DMS53 treated with DMSO at 0.1 percent for 48 hours (cell line): ENCODE results near the gene HDAC7.
A peak's percentile ranks its signal among the peaks of the same experiment; 100 is the strongest.

Experiments used
- DNase-seq: peaks from one replicate; lab custom pipeline; 2025; ENCODE audit not compliant: unreplicated experiment; lab: John Stamatoyannopoulos, UW

HDAC7 gene

DNA sequence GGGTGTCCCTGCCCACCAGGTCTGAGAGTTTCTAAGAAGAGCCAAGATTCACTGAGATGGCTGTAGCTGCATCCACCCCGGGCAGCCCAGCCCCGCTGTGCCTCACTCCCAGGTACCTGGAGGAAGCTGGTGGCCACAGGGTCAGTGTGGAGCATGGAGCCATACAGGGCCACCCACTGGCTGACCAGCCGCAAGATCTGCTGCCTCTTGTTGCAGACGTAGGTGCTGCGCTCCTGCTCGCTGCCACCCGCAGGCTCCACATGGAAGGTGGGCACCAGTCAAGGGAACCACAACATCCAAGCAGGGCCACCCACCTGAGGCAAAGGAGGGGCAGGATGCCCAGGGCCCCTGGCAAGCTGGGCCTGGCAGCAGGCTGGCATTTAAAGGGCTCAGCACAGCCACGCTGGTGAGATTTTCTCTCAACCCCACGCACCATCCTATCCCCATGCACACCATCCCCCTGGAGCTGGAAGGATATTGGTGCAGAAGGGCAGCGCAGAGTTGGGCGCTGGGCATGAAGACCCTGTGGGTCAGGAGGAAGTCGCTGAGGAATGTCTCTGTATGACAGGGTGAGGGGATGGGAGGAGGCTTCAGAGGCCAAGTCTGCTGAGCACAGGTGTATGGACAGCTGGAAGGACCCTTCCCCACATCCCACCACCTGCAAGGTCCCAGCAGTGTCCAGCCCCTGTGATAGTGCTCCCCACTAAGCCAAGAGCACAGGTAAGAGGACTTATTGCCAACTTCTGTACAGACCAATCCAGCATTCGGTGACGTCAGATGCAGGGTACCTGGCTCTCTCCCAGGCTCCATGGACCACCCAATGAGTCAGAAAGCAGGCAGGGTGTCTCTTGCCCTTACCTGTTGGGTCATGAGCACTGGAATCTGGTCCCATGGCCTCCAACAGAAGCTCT is 71.9 kb downstream of the HDAC7 start:
- DNase-seq: no peak

DNA sequence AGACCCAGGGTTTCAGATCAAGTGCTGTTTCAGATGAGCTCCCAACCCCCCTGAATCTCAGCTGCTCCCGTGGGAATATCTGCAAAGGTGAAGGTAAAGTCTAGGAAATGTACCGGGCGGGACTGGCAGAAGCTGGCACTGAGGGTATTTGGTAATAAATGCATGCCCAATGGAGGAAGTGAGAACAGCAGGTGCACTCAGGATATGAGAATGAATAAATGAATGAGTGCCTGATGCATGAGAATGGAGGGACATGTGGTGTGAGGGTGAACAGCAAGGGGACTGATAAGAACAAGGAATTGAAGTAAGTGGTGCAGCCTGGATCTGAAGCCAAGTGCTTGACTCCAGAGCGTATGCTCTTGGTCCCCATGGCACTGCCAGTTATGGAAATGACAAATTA is 72.6 kb downstream of the HDAC7 start:
- DNase-seq: no peak

- no peak for DNase-seq
Measured at GRCh38 chr12:47746523-47746922, 73.2 kb downstream of the HDAC7 start.

- no peak for DNase-seq
Measured at GRCh38 chr12:47746073-47746472, 73.6 kb downstream of the HDAC7 start.

DNA sequence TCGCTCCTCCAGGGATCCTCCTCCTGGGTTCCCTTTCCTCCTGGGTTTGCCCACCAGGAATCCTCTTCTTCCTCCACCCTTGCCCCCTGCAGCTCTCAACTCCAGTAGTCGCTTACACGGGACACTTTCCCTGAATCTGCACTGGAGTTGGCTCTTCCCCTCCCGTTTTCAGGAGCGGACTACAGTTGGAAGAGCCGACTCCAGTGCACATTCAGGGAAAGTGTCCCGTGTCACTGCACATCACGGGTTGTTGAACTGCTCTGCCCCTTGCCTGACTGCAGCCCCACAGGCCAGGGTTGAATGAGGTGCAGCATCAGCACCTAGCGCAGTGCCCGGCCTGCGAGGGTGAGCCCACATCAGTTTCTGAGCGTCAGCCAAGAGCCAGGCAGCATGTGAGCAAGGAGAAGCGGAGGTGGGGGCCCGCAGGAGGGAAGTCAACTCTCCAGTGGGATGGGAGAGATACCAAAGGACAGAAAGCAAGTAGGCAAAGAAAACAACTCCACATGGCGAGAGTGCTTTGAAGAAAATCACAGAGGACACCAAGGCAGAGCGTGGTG is 74.1 kb downstream of the HDAC7 start:
- no peak for DNase-seq

DNA sequence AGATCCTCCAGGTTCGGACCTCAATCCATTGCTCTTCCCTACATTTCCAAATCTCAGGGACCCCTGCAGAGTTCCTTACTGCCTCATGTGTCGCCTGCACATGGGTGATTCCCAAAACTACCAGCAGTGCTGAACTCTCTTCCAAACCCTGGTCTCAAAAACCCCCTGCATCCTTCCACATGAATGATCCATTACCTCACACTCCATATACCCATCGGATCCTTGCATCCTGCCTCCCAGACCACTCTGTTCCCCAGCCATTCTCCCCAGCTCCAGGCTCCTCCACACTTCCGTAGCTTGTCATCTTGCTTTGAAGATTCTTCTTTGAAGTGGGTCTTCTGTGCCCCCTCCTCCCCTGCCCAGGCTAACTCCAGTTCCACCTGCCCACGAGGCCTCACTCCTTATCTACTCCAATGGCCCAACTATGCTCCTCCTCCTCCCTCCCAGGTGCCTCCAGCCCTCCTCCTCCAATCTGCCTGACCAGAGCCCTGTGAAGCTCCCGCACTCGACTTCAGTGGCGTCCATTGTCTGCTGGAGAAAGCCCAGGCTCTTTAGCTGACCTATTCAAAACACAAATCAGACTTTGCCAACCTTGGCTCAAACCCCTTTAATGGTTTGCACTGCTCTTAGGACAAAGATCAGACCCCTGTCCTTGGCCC is 74.8 kb downstream of the HDAC7 start:
- DNase-seq: no peak

DNA sequence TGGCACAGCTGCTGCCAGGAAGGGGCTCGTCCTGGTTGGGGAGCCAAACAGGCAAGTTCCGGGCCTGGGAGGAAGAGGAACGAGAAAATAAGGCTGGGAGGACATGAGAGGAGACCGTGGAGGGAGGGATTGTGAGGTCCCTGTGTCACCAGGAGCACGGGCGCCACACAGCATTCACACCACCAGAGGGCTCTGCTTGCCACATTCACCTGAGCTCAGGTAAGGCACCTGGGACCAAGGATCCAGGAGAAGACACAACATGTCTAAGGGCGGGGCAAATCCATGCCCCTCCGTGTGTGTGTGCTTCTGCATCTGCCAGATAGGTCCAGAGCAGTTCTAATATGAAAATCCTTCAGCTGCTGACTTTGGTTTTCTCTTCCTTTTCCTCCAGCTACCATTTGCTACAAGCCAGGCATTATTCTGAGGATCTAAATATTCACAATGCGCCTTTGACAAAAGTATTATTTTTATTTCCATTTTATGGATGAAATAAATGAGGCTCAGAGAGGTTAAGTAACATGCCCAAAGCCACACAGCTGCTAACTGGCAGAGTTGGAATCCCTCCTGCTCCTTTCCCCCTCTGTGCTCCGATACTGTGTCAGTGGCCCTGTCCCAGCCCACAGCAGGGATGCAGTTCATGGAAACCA is 75.6 kb downstream of the HDAC7 start:
- peak; percentile 96 for DNase-seq

- DNase-seq: no peak
Measured at GRCh38 chr12:47743311-47743860, 76.3 kb downstream of the HDAC7 start.

DNA sequence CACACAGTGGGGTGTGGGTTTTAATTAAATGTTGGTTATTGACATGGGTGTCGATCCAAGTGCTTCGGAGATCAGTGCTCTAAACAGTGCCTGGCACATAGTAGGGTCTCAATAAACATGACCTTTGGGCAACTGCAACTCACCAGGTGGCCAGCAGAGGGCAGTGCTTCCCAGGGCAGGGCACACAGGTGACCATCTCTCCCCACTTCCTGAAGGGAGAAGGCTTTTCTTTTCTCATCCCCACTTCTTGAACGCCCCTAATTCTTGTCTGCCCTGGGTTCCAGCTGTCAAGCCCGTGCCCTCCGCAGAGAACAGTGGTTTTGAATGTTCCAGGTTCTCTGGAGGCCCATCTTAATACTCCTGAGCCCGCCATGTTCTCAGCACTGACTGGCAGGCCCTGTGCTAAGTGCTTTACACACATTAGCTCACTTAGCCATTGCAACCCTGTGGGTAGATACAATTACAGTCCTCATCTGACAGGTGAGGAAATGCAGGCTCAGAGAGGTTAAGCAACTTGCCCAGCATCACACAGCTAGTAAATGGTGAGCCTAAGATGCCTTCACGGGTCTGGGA is 77.4 kb downstream of the HDAC7 start:
- DNase-seq: peak; percentile 64

GRCh38 chr12:47741340-47741703 is 78.4 kb downstream of the HDAC7 start:
- DNase-seq: peak; percentile 98

GRCh38 chr12:47740606-47741339 is 78.9 kb downstream of the HDAC7 start:
- peak; percentile 86 for DNase-seq

- no peak for DNase-seq
Measured at GRCh38 chr12:47739979-47740378, 79.7 kb downstream of the HDAC7 start.

DNA sequence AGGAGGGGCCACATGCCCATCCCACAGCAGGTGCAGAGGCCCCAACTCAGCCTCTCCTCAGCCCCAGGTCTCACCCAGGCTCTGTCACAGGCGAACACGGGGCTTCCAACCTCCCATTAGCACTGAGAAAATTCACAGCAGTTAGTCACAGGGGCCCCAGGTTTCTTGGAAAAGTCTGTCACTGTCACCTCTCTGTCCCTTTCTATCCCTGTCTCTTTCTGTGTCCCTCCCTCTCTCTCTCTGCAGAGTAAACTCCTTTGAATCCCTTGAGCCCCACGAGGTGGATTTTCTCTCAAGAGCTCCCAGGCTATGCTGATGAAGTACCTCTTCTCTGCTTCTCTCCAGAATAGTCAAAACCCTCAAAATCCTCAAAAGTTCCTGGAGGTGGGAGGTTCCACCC is 80.4 kb downstream of the HDAC7 start:
- no peak for DNase-seq

DNA sequence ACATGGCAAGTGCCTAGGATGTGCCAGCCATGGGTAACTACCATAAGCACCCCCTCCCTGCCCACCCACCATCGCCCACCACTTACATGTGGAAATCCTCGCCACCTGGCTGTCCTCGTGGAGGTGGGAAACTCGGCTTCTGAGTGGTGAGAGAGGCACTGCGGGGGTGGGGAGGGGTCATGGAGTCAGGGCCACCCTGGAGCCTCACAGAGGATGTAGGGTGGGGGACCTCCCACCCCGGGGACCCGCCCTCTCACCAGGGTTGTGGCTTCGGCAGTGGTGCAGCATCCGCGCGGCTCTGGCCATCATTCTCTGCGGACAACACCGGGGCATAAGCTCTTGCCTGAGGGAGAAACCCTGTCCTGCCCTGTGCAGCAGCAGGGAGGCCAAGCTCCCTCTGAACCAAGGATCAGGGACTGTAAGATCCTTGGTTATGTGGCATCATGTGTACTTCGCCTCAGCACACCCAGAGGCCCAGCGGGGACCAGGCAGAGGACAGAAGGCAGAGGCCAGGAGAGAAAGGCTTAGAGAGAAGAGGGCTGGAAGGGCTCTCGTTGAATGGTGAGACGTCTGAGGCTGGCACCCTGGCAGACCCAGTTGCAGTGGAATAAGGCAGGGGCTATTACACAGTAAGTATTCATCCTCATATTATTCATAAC is 81.6 kb downstream of the HDAC7 start:
- no peak for DNase-seq

DNA sequence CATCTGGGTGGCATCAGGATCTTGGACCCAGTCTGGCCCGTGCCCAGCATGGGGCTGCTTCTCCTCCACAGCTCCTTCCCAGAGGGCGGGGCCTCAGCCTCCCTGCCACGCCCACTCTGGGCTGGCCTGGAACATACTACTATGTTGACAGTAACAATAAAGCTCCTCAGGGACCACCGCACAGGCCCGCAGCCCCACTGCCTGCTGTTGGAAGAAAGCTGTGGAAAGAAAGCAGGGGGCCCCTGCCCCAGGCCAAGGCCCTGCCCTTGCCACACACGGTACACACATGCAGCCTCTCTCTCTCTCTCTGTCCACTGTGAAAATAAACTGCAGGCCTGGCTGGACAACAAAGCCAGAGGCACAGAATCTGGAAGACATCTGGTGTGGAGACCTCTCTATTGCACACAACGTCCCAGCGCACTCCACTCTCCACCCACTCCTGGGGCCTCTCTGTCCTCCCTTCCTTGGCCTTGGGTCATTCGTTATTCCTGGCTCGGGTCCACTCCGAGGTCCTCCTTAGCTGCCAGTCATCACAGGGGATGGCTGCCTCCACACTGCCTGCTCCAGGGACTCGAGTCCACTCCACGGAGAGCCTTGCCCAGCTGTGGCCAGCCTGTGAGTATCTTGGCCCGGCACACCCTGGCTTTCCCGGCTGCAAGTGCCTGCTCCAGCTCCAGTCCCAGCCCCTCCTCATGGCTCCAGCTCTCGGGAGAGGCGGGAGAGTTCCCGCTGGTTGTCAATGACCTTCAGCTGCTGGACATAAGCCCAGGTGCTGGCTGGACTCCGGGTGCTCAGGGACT is 82.6 kb downstream of the HDAC7 start:
- DNase-seq: no peak

- DNase-seq: no peak
Measured at GRCh38 chr12:47736216-47736615, 83.5 kb downstream of the HDAC7 start.

- DNase-seq: no peak
Measured at GRCh38 chr12:47735649-47736048, 84.1 kb downstream of the HDAC7 start.

DNA sequence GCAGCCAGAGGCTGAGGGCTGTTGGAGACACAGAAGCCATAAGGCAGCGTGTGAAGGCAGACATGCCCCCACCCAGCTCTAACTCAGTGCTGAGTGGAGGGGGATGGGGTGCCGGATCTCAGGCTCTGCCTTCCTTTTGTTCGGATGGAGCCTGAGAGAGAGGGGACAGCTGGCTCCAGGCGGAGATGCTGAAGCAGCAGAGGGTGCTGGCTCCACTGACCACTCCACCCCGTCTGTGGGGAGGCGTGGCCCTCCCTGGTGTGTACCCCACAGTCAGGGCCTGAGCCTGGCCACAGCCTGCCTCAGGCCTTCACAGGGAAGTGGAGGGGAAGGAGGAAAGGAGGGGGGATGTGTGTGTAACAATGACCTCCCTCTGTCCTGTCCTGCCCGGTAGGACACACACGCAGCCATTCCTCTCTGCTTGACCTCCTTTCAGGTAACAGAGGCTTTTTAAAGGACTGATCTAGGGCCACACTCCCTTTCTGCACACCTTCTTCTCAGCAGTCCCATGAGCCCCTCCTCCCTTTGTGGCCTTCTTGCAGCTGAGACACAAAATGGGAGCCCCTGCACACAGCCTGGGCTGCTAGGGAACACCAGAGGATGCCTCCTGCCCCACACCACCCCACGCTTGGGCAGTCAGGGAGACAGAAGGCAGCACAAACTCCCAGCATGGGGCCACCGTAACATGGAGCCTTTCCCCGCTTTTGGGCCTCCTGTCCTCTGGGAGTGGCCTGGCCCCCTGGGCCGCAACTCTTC is 84.8 kb downstream of the HDAC7 start:
- no peak for DNase-seq
